DMS114 treated with DMSO at 0.1 percent for 48 hours (cell line): ENCODE results near the gene OR2T5.
"Not testable (repeated sequence)": the region's sequence is repeated elsewhere in the genome, so short reads cannot be mapped to it uniquely, and the experiment has no call there.

Source experiments
- DNase-seq: peaks from one replicate; lab custom pipeline; 2025; ENCODE audit not compliant: unreplicated experiment; lab: John Stamatoyannopoulos, UW

Gene OR2T5, protein sequence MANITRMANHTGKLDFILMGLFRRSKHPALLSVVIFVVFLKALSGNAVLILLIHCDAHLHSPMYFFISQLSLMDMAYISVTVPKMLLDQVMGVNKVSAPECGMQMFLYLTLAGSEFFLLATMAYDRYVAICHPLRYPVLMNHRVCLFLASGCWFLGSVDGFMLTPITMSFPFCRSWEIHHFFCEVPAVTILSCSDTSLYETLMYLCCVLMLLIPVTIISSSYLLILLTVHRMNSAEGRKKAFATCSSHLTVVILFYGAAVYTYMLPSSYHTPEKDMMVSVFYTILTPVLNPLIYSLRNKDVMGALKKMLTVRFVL

DNA sequence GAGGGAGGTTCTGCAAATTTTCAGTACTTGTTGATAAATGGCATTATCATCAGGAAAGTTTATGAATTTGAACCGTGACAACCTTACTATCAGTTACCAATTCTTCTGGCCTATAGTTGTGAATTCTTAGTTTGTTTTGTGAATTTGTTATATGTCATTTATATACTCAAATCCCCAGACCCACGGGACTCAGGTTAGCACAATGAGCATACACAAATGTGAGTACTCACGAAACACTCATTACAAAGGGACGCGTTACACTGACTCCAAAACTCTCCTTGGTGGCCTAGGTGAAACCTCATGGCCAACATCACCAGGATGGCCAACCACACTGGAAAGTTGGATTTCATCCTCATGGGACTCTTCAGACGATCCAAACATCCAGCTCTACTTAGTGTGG lies at the start of gene OR2T5:
TSS of gene OR2T5 (plus strand) at position 301 of the 400 bp plus-strand sequence. CDS start at position 301, 0 bp downstream.
- DNase-seq = not testable (repeated sequence)

DNA sequence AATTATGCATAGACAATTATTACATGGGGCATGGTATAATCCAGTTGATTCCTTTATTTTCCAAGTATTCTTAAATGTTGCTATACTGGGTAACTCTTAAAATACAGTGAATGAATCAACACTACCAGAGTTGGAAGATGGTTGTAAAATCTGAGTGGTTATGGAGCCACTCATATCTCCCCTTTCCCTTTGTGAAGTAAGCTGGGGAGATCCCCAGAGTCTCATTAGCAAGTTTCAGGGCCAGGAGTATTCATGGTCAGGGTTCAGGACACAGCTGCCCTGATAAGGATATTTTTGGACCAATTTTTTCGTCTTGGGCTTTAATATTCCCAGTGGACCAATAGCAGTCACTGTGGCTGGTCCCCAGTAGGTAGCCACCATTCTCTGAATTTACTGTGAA lies 49.7 kb upstream of the OR2T5 start:
- DNase-seq = not testable (repeated sequence)

DNA sequence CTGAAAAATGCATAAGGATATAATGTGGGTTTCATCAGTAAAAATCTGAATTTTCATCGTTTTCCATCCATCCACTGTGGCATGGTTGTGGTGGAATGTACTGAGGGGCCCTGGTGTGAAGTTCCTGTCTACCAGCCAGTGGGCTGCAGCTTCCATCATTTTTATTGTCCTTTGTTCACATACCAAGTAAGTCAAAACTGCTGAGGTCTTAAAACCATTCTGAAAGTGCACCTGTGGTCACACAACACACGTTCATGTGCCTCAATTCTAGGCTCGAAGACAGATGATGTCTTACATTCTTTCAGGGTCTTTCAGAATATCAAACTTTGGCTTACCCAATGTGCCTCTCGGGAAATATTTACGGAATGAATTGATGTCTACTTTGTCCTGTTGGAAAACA lies 49.1 kb upstream of the OR2T5 start:
- not testable (repeated sequence) for DNase-seq

DNA sequence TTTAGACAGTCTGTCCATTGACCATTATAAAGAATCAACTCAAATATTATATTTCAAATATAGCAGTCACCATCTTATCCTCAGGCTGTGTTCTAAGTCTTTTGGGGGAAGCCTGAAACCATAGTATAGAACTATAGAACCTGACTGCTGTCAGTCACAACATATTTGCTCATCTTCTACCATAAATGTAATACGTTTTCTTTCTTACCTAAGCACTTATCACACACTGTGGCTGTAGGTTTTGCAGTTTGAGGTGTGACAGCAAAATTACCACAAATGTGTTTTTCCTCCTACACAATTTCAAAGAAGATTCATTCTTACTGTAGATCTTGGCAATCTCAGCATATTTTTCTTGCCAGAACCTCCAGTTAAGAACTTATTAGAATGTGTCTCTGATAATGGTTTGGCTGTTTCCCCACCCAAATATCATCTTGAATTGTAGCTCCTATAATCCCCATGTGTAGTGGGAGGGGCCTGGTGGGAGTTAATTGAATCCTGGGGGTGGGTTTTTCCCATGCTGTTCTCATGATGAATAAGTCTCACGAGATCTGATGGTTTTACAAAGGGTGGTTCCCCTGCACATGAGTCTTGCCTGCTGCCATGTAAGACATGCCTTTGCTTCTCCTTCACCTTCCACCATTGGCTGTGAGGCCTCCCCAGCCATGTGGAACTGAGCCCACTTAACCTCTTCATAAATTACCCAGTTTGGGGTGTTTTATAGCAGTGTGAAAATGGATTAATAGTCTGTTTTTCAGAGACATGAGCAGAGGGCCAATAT lies 45.7 kb upstream of the OR2T5 start:
- not testable (repeated sequence) for DNase-seq

DNA sequence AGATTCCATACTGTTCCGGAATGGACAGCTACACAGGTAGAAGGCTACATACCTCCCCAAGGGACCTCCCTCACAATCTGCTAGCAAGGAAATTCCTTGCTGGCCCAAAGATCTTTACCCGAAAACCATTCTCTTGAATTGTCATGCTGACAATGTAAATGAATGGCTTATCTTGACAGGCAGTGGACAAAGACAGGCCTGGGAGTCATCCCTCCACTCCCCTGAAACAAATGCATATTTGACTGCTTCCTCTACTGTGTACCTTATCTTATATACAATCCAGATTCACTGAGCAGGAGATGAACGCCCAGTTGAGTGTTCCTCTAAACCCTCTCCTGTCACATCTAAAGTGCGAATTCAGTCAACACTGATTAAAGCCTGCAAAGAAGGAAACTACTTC lies 43.8 kb upstream of the OR2T5 start:
- not testable (repeated sequence) for DNase-seq

DNA sequence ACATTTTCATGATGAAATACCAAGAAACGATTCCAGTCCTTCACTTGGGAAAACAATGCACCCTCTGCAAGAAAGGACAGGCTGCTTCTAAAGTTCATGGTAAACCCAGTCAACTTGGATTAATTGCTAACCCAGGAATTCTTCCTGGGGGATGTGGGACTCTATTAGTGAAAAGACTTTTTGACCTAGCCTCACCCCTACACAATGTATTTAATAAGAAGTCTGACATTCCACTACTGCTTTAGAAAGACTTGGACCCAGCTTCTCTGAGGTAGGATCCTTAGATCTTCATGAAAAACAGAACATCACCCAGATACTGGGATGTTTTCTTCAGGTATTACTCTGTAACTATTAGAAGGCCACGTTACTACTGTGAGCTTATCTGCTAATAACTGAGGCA lies 43.0 kb upstream of the OR2T5 start, which contains the start of gene OR2T2:
TSS of gene OR2T2 (plus strand) at position 239 of the 400 bp plus-strand sequence. CDS start 7,161 bp downstream, outside the sequence.
- not testable (repeated sequence) for DNase-seq

DNA sequence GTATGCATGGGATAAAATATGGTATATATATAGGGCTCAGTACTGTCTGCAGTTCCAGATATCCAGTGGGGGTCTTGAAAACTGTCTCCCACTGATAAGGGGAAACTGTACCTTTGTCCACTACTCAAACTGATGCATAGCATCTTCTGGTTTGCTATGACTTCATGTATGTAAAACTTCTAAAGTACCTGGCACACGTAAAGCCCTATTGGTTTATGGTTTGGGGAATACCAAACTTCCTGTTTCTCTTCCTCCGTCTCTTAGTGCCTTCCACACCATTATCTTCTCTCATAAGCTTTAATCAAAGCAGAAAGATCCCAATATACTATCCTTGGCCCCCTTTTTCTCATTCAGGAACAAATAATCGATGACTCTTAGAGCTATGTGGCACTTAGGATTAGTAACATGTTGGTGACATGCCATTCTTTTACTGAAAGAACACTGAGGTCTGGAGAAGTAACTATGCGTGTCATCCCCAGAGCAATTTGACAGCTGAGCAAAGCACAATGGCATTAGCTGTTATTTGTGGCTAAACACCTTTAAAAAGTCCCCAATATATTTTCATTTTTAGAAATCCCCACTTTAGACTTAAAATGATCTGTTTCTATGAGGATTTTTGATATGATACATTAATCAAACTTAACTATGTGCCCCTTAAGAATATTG lies 39.8 kb upstream of the OR2T5 start:
- not testable (repeated sequence) for DNase-seq

DNA sequence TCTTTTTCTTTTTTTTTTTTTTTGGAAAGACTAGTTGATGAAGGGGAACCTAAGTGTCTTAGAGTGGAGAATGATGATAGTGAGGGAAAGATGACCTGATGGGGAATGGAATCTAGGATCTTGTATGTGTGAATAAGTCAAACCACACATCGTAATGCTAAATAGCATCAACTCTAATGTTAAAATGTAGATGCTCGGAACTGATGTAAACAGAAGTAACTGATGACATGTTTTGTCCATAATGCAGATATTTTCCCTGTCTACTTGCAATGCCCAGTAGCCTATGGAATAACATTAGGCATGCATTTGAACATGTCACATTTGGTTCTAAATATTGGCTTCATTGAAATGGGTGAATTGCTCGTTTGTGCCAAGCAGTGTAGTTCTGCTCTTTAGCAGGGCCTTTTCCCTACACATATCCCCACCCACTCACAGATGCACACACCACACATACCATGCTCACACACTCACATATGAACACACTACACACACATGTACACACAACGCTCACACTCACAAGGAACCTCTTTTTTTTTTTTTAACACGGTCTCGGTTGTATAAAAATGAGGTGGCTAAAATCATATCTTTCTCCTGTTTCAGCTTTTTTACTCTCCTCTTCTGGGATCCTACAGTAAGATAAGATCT lies 38.4 kb upstream of the OR2T5 start:
- not testable (repeated sequence) for DNase-seq

DNA sequence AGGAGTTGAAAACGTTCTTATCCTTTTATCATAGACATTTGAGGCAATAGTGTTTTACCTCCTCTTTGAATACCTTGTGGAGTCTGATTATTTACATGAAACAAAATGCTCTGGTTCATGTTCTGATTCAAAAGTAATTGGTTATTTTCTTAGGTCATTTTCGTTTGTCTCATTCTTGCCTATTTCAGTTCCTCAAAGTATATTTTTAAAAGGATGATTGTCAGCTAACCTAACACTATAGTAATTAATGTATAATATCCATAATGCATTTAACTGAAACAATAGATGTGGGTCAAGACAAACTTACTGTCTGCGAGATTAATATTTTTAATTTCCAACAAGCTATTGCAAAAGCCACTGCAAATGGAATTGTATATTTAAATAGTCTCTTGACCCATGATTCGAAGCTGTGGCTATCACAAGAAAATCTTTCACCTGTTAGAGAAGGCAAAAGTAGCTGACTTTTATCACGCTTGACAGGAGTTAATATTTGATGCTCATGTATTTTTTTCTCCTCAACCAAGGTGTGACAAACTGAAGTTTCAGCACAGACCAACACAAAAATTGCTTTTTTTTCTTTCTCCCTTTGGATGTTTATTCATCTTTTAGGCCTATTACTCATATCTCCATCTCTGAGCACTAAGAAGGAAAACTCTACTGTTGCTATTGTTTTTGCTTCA lies 37.8 kb upstream of the OR2T5 start:
- DNase-seq = not testable (repeated sequence)

DNA sequence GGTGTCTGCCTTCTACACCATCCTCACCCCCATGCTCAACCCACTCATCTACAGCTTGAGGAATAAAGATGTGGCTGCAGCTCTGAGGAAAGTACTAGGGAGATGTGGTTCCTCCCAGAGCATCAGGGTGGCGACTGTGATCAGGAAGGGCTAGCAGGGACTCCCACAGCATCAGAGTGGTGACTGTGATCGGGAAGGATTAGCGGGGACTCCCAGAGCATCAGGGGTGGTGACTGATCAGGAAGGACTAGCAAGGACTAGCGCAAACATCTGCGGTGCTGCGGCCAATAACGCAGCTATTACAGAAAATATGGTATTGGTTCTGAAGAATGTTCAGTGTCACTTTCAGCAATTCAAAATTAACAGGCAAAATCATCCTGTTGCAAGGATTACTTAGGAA lies 34.8 kb upstream of the OR2T5 start:
- DNase-seq = not testable (repeated sequence)

DNA sequence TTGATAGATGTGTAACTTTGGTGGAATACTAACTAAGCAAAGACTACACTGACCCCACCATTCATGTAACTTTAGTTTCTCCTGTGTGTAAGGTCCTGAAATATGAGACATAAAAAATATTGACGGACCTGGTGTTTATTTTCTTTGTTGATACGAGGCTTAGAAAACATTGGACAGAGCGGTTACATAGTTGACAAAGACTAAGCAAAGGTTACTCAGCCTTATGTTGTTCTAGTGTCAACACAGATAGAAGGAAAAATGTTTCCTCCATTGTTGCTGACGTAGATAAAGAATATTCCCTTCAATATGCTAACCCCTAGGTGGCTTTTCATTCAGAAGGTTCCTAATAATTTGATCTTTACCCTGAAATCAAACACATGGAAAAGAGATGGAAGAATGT lies 33.3 kb upstream of the OR2T5 start:
- not testable (repeated sequence) for DNase-seq

DNA sequence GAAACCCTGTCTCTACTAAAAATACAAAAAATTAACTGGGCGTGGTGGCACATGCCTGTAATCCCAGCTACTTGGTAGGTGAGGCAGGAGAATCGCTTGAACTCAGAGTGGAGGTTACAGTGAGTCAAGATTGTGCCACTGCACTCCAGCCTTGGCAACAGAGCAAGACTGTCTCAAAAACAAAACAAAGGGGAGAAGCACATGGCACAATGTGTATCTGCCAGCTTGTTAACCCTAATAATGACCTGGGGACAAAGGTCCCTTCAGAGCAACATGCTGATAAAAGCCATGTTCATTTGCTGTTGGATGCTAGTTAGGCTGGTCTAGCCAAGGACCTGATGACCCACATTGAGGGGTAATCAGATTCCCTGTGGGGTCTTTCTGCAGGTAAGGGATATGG lies 31.8 kb upstream of the OR2T5 start:
- not testable (repeated sequence) for DNase-seq

DNA sequence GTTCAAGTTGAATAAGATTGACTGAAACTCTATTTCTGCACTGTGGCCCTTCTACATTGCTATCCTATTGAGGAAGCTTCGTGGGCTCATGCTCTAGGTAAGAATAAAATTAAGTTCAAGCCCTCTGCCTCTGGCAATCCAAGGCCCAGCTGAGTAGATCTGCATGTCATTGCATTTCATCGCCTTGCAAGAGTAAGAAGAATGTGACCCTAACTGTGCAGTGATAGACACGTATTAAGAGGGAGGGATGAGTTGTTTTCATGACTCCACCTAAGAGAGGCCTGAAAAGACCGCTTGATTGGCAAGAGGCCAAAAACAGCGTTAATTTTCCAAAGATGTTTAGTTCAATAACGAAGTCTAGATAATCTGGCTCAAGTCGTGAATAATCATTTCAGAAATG lies 29.3 kb upstream of the OR2T5 start:
- not testable (repeated sequence) for DNase-seq

DNA sequence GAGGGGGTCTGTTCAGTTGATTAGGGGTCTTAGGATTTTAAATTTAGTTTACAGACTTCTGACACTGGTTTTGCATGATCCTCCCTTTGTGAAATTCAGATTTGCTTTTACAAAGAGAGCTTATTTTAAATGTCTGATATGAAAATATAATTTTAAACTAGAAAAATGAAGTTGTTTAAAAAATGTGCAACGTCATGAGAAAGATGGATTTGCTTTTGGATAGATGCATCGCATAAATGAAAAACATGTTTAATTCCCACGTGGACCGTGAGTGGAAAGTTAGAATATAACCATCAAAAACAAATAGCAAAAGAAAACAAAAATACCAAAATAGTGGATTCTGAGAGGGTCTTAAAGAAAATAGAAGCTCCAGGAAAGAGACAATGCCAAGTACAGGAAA lies 17.2 kb upstream of the OR2T5 start:
- no peak for DNase-seq

DNA sequence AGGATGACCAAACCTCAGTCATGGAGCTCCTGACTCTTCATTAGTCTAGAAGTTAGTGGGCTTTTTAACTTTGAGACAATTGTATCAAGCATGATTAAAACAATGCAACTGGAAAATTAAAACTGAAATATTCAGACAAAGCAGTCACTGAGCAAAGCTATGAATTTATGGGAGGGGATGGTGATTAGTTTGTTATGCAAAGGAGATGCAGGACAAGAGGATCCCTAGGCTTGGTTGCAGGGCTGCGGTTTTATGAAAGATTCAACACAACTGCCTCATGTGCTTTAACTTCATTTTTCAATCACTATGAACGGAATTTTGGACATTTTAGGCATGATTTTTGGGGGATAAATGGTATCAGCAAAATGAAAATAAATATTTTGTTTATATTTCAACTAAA lies 16.3 kb upstream of the OR2T5 start:
- DNase-seq = not testable (repeated sequence)

DNA sequence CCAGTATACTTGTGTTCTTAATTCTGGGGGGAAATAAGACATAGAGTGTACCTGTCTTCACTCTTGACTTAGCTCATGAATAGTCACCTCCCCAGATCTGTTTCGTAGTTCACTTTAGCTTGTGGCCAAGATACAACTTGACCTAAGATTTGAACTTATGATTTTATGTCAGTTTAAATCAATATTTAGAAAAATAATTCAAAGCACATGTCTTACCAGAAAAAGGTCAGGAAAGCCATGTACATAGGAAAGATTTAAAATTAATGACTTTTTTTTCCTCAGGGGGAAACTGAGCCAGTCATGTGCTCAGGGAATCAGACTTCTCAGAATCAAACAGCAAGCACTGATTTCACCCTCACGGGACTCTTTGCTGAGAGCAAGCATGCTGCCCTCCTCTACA lies 15.3 kb upstream of the OR2T5 start, which contains the start of gene OR2T3:
TSS of gene OR2T3 (plus strand) at position 301 of the 400 bp plus-strand sequence. CDS start at position 301, 0 bp downstream.
- DNase-seq = not testable (repeated sequence)

DNA sequence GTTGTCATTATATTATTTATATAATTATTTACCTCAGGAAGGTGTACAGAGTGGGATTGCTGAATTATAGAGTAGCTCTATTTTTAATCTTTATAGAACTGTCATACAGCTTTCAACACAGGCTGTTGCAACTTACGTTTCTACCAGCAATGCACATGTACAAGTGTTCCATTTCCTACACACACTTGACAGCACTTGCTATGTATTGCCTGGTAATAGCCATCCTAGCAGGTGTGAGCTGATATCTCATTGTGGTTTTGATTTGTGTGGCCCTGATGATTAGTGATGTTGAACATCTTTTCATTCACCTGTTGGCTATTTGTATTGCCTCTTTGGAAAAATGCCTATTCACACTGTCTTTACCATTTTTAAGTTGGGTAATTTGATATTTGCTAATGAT lies 12.7 kb upstream of the OR2T5 start:
- DNase-seq = not testable (repeated sequence)

DNA sequence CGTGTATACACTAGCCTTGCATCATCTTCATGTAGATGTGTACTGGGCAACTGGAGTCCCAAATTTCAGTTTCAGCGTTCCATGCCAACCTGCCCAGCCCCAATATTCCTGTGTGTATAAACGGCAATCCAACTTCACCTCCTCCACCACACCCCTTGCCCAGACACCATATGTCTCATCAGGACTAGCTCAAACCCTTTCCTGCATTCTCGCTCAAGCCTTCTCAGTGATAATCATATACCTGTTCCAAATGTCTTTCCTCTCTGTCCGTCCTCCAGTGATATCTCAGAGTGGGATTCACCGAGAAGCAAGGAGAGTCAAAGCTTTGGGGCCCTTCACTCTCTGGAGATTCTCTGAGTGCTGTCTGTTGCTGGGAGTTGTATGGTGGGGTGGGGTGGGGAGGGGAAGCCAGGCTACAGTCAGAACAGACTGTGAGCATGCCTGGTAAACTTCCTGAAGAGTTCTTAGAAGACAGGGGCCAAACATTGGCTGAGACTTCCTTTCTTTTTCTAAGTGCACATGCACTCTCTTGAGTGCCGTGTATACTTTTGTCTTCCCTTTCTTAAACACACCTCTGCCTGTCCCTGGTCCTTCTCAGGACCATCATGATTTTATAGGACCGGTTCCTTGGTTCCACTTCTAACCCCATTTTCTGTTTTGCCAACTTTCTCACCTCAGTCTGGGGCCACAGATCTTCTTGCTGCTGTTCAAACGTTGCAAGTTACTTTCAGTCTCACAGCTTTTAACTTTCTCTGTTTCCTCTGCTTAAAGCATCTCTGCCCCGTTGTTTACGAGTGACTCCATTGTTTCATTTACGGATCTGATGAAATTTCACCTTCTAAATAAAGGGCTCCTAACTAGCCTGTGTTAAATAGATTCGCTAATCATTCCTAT lies 6.5 kb upstream of the OR2T5 start:
- not testable (repeated sequence) for DNase-seq

DNA sequence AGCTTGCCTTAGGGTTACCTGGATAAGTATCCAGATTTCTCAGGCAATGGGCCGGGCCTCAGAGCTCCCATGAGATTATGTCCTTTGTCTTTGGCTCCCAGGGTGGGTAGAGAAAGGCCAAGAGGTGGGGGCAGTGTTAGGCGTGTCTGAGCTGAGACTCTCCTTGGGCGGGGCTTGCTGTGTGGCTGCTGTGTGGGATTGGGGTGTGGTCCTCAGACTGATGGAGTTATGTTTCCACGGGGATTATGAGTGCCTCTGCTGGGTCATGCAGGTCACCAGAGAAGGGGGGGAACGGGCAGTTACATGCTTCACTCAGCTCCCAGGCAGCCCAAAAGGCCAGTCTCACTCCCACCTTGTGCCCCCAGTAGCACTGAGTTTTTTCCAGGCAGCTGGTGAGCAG lies 8.3 kb downstream of the OR2T5 start:
- DNase-seq = not testable (repeated sequence)
